OCI-LY3 (cell line): ENCODE measurements around the gene TMEM39A.

Experiments
- H2AFZ ChIP-seq: fragments of 200-600, 300-600 bp; shearing (Covaris generic); 2 replicates; pipeline ENCODE4 v1.6.0; 2014; ENCODE audit warnings: antibody characterized with exemption, low read depth, low read length
- H3K27ac ChIP-seq: fragments of 200-600, 300-600 bp; sonication (generic); 2 replicates; pipeline ENCODE4 v1.5.1; 2014; ENCODE audit warnings: mild to moderate bottlenecking, low read length, moderate library complexity, mixed read lengths
- H3K27me3 ChIP-seq: fragments of 200-600, 300-600 bp; sonication (generic); 2 replicates; pipeline ENCODE4 v1.6.1; 2014; ENCODE audit warnings: low read depth, low read length, mixed read lengths
- H3K36me3 ChIP-seq: fragments of 200-600, 300-600 bp; sonication (generic); replicated peaks from 2 replicates; pipeline ENCODE3; 2014; ENCODE audit warnings: low read depth, low read length, mixed read lengths
- H3K4me1 ChIP-seq: fragments of 300-600, 200-600 bp; sonication (generic); 2 replicates; pipeline ENCODE4 v1.6.1; 2014; ENCODE audit warnings: low read length, mixed read lengths
- H3K4me2 ChIP-seq: fragments of 200-600, 300-600 bp; sonication (generic); 2 replicates; pipeline ENCODE4 v1.6.1; 2014; ENCODE audit warnings: low read length, mixed read lengths
- H3K4me3 ChIP-seq: fragments of 300-600, 200-600 bp; sonication (generic); 2 replicates; pipeline ENCODE4 v1.5.1; 2014; ENCODE audit warnings: antibody characterized with exemption, mild to moderate bottlenecking, low read length, moderate library complexity
- H3K79me2 ChIP-seq: fragments of 300-600, 200-600 bp; shearing (Covaris generic); 2 replicates; pipeline ENCODE4 v1.6.1; 2014; ENCODE audit warnings: mild to moderate bottlenecking, low read length, mixed read lengths
- H3K9ac ChIP-seq: fragments of 300-600, 200-600 bp; shearing (Covaris generic); 2 replicates; pipeline ENCODE4 v1.6.0; 2014; ENCODE audit warnings: mild to moderate bottlenecking, low read length, moderate library complexity
- H3K9me3 ChIP-seq: fragments of 200-600, 300-600 bp; shearing (Covaris generic); 2 replicates; pipeline ENCODE4 v1.6.1; 2014; ENCODE audit warnings: low read length, mixed read lengths; ENCODE audit not compliant: insufficient read depth
- H4K20me1 ChIP-seq: fragments of 200-600, 300-600 bp; sonication (generic); 2 replicates; pipeline ENCODE4 v1.6.1; 2016; ENCODE audit warnings: low read length, mixed read lengths; ENCODE audit not compliant: insufficient read depth
- EZH2phosphoT487 ChIP-seq: fragments of 200-600 bp; shearing (Covaris generic); IDR thresholded peaks from 2 replicates; pipeline ENCODE4 v1.6.1; 2018; ENCODE audit warnings: antibody characterized with exemption, mixed run types, low read depth
- TF ChIP-seq, protein P1 (sequence below): fragments of 200-600, 300-600 bp; sonication (generic); IDR thresholded peaks from 2 replicates; pipeline ENCODE4 v1.5.1; 2014; ENCODE audit warnings: antibody characterized with exemption, low read length, low read depth

The TMEM39A gene

DNA sequence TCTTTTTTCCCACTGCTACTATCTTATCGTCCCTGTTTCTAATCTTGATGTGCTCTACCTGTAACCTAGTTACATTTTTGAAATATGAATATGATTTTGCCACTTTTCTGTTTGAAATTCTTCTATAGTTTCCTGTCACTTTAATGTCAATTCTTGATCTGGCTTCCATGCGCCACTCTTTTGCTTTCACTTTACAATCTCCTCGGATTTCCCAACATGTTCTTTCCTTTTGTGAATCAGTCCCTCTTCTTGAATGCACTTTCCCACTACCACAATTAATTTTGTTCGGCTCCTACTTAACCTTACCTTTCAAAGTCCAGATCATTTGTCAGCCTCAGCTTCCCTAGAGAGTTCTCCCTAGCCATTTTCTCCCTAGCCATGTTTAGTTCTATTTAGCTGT is 43.2 kb upstream of the TMEM39A start:
- no peak overlapping the region for H3K4me3 ChIP-seq
- H3K27me3 ChIP-seq, result no peaks in the 10 kb centered on the region
- TF ChIP-seq, protein P1, sequence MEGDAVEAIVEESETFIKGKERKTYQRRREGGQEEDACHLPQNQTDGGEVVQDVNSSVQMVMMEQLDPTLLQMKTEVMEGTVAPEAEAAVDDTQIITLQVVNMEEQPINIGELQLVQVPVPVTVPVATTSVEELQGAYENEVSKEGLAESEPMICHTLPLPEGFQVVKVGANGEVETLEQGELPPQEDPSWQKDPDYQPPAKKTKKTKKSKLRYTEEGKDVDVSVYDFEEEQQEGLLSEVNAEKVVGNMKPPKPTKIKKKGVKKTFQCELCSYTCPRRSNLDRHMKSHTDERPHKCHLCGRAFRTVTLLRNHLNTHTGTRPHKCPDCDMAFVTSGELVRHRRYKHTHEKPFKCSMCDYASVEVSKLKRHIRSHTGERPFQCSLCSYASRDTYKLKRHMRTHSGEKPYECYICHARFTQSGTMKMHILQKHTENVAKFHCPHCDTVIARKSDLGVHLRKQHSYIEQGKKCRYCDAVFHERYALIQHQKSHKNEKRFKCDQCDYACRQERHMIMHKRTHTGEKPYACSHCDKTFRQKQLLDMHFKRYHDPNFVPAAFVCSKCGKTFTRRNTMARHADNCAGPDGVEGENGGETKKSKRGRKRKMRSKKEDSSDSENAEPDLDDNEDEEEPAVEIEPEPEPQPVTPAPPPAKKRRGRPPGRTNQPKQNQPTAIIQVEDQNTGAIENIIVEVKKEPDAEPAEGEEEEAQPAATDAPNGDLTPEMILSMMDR, result no peak
- TF ChIP-seq EZH2phosphoT487, result no peak
- H3K36me3 ChIP-seq, result peaks cover 35% of the 10 kb centered on the region
- H3K79me2 ChIP-seq, result peaks cover 15% of the 10 kb centered on the region
- no peak overlapping the region for H3K9ac ChIP-seq
- H4K20me1 ChIP-seq, result no peaks in the 10 kb centered on the region
- H3K27ac ChIP-seq, result no peak overlapping the region
- H2AFZ ChIP-seq, result no peak overlapping the region
- H3K9me3 ChIP-seq, result no peaks in the 10 kb centered on the region
- no peak overlapping the region for H3K4me2 ChIP-seq
- H3K4me1 ChIP-seq, result no peaks in the 10 kb centered on the region

- H3K4me3 ChIP-seq, result no peak overlapping the region
Observed at GRCh38 chr3:119500901-119501300, 37.5 kb upstream of the TMEM39A start.

GRCh38 chr3:119500265-119500664 is 36.9 kb upstream of the TMEM39A start:
- Histone ChIP-seq H3K4me2 (peak overlapping the region; percentile 74), H3K27ac (no peak overlapping the region)
- TF ChIP-seq EZH2phosphoT487, result no peak
- TF ChIP-seq, protein P1, result no peak

More at GRCh38 chr3:119500901-119501300, 37.5 kb upstream of the TMEM39A start:
- Histone ChIP-seq H3K4me2 (peak overlapping the region; percentile 74), H4K20me1 (no peaks in the 10 kb centered on the region), H3K4me1 (peaks cover 26% of the 10 kb centered on the region), H3K9ac (no peak overlapping the region), H3K27me3 (no peaks in the 10 kb centered on the region), H2AFZ (no peak overlapping the region), H3K36me3 (peaks cover 15% of the 10 kb centered on the region), H3K79me2 (peaks cover 57% of the 10 kb centered on the region), H3K27ac (no peak overlapping the region), H3K9me3 (no peaks in the 10 kb centered on the region)
- TF ChIP-seq, protein P1, result no peak
- TF ChIP-seq EZH2phosphoT487, result no peak

DNA sequence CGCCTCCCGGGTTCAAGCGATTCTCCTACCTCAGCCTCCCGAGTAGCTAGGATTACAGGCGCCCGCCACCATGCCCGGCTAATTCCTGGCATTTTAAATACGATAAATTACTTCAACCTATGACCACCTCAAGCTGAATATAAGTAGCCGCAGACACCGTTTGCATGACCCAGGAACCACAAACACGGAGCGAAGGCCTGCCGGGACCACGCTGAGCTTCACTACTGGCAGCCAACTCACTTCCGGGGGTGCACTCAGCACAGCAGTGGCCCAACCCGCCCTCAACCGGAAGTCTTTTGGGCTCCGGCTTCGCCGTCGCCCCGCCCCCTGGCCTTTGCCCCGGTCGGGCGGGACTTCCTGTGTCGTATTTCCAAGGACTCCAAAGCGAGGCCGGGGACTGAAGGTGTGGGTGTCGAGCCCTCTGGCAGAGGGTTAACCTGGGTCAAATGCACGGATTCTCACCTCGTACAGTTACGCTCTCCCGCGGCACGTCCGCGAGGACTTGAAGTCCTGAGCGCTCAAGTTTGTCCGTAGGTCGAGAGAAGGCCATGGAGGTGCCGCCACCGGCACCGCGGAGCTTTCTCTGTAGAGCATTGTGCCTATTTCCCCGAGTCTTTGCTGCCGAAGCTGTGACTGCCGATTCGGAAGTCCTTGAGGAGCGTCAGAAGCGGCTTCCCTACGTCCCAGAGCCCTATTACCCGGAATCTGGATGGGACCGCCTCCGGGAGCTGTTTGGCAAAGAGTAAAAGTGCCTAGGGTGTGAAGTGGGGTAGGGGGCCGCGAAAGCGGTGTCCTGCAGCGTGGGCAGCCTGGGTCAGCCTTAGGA is 35.0 kb upstream of the TMEM39A start, which contains the start of gene TIMMDC1:
Gene TIMMDC1, plus strand, starts transcription at position 362 of the 826 bp plus-strand sequence. Its CDS starts 187 bp downstream, at position 549.
- H3K4me3 ChIP-seq, result peak within 1 kb of the TSS; percentile 100
- TF ChIP-seq, protein P1, result no peak
- no peak for TF ChIP-seq EZH2phosphoT487
- peak within 1 kb of the TSS; percentile 84 for H3K4me2 ChIP-seq
- peak within 1 kb of the TSS; percentile 63 for H2AFZ ChIP-seq
- no peaks in the 10 kb centered on the region for H4K20me1 ChIP-seq
- peak within 1 kb of the TSS; percentile 95 for H3K9ac ChIP-seq
- H3K27me3 ChIP-seq, result no peaks in the 10 kb centered on the region
- H3K9me3 ChIP-seq, result no peaks in the 10 kb centered on the region
- peaks cover 5% of the 10 kb centered on the region for H3K36me3 ChIP-seq
- H3K27ac ChIP-seq, result peak within 1 kb of the TSS; percentile 65
- H3K4me1 ChIP-seq, result peaks cover 26% of the 10 kb centered on the region
- peaks cover 53% of the 10 kb centered on the region for H3K79me2 ChIP-seq

More at GRCh38 chr3:119500265-119500664, 36.9 kb upstream of the TMEM39A start:
- Histone ChIP-seq H3K4me1 (peaks cover 26% of the 10 kb centered on the region), H3K4me3 (0 out of 2 replicates have a peak overlapping the region, but pooled peaks have one; percentile 100), H3K36me3 (peaks cover 10% of the 10 kb centered on the region), H3K79me2 (peaks cover 57% of the 10 kb centered on the region), H3K27me3 (no peaks in the 10 kb centered on the region), H3K9me3 (no peaks in the 10 kb centered on the region), H3K9ac (no peak overlapping the region), H4K20me1 (no peaks in the 10 kb centered on the region), H2AFZ (no peak overlapping the region)
